ENCODE results near the gene TLE1. TPM values are rescaled to one million over a fixed set of nuclear protein-coding genes. Genes with fewer than 3 reads are reported as not detected.
"Not testable (repeated sequence)": the region's sequence is repeated elsewhere in the genome, so short reads cannot be mapped to it uniquely, and the experiment has no call there.

The TLE1 gene
- total and polyA plus RNA-seq, 9 of the 15 experiments (the other 6 are each of a cell fraction or from before 2014, with no cell fraction given) = 0.11 TPM; not detected in 8

DNA sequence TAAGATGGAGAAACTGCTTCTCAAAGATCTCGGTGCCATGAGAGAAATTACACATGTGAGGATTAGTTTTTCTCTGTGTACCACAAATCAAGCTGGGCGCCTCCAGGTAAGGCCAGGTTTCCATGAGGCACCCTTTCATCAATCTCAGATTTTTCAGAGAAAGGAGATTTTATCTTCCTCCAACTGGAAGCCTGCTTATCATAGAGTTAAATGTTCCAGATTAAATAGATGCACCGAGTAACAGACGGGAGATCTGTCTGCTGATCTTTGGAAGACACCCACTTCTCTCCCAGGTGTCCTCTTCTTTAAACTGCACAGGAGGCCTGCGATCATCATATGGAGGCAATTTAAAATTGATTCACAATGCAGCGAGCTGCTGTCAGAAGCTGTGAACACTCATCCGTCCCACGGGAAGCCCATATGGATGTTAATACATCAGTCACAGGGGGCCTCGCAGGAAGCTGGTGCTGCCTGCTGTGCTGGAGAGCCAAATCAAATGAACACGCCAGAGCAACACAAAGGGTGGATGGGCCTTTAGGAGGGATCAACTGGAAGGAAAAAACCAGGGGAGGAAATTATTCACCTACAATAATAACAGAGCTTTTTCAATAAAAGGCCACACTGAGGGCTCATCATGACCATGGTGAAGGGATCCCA is 93.3 kb downstream of the TLE1 start (continued):
- TF ChIP-seq, protein P1, sequence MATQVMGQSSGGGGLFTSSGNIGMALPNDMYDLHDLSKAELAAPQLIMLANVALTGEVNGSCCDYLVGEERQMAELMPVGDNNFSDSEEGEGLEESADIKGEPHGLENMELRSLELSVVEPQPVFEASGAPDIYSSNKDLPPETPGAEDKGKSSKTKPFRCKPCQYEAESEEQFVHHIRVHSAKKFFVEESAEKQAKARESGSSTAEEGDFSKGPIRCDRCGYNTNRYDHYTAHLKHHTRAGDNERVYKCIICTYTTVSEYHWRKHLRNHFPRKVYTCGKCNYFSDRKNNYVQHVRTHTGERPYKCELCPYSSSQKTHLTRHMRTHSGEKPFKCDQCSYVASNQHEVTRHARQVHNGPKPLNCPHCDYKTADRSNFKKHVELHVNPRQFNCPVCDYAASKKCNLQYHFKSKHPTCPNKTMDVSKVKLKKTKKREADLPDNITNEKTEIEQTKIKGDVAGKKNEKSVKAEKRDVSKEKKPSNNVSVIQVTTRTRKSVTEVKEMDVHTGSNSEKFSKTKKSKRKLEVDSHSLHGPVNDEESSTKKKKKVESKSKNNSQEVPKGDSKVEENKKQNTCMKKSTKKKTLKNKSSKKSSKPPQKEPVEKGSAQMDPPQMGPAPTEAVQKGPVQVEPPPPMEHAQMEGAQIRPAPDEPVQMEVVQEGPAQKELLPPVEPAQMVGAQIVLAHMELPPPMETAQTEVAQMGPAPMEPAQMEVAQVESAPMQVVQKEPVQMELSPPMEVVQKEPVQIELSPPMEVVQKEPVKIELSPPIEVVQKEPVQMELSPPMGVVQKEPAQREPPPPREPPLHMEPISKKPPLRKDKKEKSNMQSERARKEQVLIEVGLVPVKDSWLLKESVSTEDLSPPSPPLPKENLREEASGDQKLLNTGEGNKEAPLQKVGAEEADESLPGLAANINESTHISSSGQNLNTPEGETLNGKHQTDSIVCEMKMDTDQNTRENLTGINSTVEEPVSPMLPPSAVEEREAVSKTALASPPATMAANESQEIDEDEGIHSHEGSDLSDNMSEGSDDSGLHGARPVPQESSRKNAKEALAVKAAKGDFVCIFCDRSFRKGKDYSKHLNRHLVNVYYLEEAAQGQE (IDR thresholded peaks at IDR 0.05; ENCODE audit: borderline replicate concordance) = no peak
- TF ChIP-seq, protein P1 (CRISPR knock-in tag; IDR thresholded peaks at IDR 0.05; ENCODE audit: low read depth) = no peak
- TF ChIP-seq TOE1 (IDR thresholded peaks at IDR 0.05; ENCODE audit: borderline replicate concordance) (no peak), TOE1 (CRISPR knock-in tag; IDR thresholded peaks at IDR 0.05; ENCODE audit: borderline replicate concordance, low read depth) (no peak)
- TF ChIP-seq, protein P2, sequence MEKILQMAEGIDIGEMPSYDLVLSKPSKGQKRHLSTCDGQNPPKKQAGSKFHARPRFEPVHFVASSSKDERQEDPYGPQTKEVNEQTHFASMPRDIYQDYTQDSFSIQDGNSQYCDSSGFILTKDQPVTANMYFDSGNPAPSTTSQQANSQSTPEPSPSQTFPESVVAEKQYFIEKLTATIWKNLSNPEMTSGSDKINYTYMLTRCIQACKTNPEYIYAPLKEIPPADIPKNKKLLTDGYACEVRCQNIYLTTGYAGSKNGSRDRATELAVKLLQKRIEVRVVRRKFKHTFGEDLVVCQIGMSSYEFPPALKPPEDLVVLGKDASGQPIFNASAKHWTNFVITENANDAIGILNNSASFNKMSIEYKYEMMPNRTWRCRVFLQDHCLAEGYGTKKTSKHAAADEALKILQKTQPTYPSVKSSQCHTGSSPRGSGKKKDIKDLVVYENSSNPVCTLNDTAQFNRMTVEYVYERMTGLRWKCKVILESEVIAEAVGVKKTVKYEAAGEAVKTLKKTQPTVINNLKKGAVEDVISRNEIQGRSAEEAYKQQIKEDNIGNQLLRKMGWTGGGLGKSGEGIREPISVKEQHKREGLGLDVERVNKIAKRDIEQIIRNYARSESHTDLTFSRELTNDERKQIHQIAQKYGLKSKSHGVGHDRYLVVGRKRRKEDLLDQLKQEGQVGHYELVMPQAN (IDR thresholded peaks at IDR 0.05; ENCODE audit: borderline replicate concordance) = no peak

DNA sequence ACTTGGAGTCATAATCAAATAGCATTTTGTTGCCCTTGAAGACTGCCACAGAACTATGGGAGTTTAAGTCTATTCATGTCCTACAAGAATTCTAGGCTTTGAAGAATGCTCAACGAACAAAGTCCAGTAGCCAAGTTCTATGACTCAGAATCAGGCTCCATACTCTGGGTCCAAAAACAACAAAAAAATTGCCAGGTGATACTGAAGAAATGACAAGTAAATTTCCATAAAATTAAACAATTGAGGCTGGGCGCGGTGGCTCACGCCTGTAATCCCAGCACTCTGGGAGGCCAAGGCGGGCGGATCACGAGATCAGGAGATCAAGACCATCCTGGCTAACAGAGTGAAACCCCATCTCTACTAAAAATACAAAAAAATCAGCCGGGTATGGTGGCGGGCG is 94.1 kb downstream of the TLE1 start:
- DNase-seq (ENCODE audit: extremely low read depth in 1 of 4, low spot score in 3 of 4); H3K36me3 ChIP-seq (ENCODE audit: control insufficient read depth, insufficient read depth, low read length); FAIRE-seq; intact Hi-C loops (cut with micrococcal nuclease); H3K9ac ChIP-seq (ENCODE audit: insufficient read depth in 1 of 2, low read depth in 2 of 2, low read length in 2 of 2); H2AFZ ChIP-seq (ENCODE audit: low read depth, low read length); POLR2A ChIA-PET; H3K4me2 ChIP-seq (ENCODE audit: insufficient read depth, low read length); ATAC-seq; H3K27me3 ChIP-seq (ENCODE audit: control insufficient read depth in 2 of 2, insufficient read depth in 2 of 2, low read length in 2 of 2); H3K4me1 ChIP-seq (replicated peaks in 1 of 2; ENCODE audit: control insufficient read depth in 2 of 2, insufficient read depth in 2 of 2, low read length in 2 of 2); H3K4me3 ChIP-seq; H3K9me3 ChIP-seq (replicated peaks; ENCODE audit: control insufficient read depth, insufficient read depth, low read depth, low read length); in situ Hi-C loops (cut with MboI); H4K20me1 ChIP-seq (replicated peaks; ENCODE audit: control insufficient read depth, insufficient read depth, low read length); H3K79me2 ChIP-seq (ENCODE audit: control insufficient read depth, insufficient read depth, low read length); H3K27ac ChIP-seq (ENCODE audit: extremely low read depth, low read depth, low read length); CTCF ChIA-PET (ENCODE audit: low intra/inter-chr PET ratio); H3K9me1 ChIP-seq (ENCODE audit: control insufficient read depth, insufficient read depth, low read length); BruUV-seq (replicated peaks): not testable (repeated sequence)
- 3% methylated on average over 8 of the region's 10 CpGs for WGBS (ENCODE audit: insufficient coverage, low coverage, missing lambda C conversion rate)
